Stomach (tissue), 4 donors: ENCODE results near the gene RRP1.

Source experiments
- CTCF ChIP-seq, 7 experiments: fragments of 450-650 bp in 4 of 7; fragments of 200-600 bp in 3 of 7; sonication (generic) in 3 of 7; IDR thresholded peaks; one replicate each; pipeline ENCODE4 v1.5.1; 2016 to 2019; ENCODE audit warnings: antibody characterized with exemption in 7 of 7, control low read depth in 2 of 7, mild to moderate bottlenecking in 1 of 7
- POLR2AphosphoS5 ChIP-seq, 3 donors: sonication (generic); formaldehyde crosslinking; IDR thresholded peaks; one replicate each; pipeline ENCODE4 v1.6.1; 2016; ENCODE audit warnings: antibody characterized with exemption in 3 of 3

- TF ChIP-seq CTCF (IDR thresholded peaks at IDR 0.05) (no peak), POLR2AphosphoS5 (IDR thresholded peaks at IDR 0.05) (no peak)
Measured at GRCh38 chr21:43808832-43809251, 19.5 kb downstream of the RRP1 start.
